NCI-H446 (cell line): ENCODE data around the gene HDX.
"Not testable (repeated sequence)": the region's sequence is repeated elsewhere in the genome, so short reads cannot be mapped to it uniquely, and the experiment has no call there.

Experiments
- DNase-seq, 2 experiments: peaks; one replicate each; lab custom pipeline; 2025; lab: John Stamatoyannopoulos, UW

HDX gene

GRCh38 chrX:84339507-84340364 lies 162.5 kb downstream of the HDX start:
- peak in 1 of 2 experiments; percentile 19 for DNase-seq

DNA sequence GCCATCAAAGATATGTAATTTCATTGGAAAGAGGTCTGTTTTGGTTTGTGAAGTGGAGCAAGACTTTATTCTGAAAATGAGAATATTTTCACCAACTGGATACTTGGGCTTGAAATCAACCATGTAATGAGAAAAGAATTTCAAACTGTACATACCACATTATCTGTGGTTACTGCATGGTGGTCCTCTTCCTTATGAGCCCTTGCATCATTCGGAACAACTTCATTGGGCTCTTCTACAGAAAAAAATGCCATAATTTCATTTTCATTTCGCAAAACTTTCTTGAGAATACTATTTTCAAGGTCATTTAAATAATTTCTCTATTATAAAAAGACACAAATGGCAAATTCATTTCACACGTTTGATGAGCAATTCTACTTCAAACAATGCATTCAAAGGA lies 165.6 kb downstream of the HDX start:
- DNase-seq: no peak

- no peak for DNase-seq
These were observed 167.1 kb downstream of the HDX start for GRCh38 chrX:84335121-84335520.

GRCh38 chrX:84322083-84322827 lies 180.0 kb downstream of the HDX start:
- DNase-seq: no peak

GRCh38 chrX:84320614-84321013 lies 181.6 kb downstream of the HDX start:
- peak; percentile 6 to 69 for DNase-seq

DNA sequence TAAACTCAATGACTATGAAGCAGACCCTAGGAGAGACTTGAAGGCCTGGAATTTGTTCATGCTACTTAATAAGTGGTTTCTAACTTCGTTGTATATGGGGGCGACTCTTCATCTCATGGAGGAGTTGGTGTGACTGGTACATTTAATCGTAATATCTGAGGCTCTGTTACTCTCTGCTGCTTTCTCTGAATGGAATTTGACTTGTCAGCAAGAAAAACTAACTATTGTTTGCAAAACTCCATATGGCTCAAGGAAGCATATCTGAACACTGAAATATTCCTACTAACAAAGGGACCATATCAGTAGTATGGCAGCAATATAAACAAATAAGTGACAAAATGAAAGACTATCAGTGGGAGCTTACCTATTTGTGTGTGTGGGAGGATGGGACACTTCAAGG lies 182.2 kb downstream of the HDX start:
- DNase-seq: no peak

GRCh38 chrX:84318661-84319060 lies 183.6 kb downstream of the HDX start:
- no peak for DNase-seq

DNA sequence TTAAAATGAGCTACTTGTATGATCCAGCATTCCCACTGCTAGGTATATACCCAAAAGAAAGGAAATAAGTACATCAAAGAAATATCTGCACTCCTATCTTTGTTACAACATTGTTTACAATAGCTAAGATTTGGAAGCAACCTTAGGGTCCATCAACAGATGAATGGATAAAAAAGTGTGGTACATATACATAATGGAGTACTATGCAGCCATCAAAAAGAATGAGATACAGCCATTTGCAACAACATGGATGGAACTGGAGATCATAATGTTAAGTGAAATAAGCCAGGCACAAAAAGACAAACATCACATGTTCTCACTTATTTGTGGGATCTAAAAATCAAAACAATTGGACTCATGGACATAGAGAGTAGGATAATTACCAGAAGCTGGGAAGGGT lies 186.3 kb downstream of the HDX start:
- not testable (repeated sequence) for DNase-seq
